DOHH2 (cell line): ENCODE measurements around the gene SH2D4B.

Source experiments
- H3F3A ChIP-seq: fragments of 200-600 bp; sonication (generic), shearing (Covaris generic); 2 replicates; pipeline ENCODE4 v1.6.0; 2016; ENCODE audit warnings: antibody characterized with exemption, mild to moderate bottlenecking; ENCODE audit not compliant: control insufficient read depth, insufficient read depth
- H3K27ac ChIP-seq: fragments of 200-600 bp; sonication (generic); 2 replicates; pipeline ENCODE4 v1.5.1; 2014; ENCODE audit warnings: low read depth, mild to moderate bottlenecking, low read length, moderate library complexity
- H3K27me3 ChIP-seq: fragments of 200-600 bp; sonication (generic); 2 replicates; pipeline ENCODE4 v1.6.1; 2014; ENCODE audit warnings: mild to moderate bottlenecking, low read length, mixed read lengths; ENCODE audit not compliant: control insufficient read depth
- H3K36me3 ChIP-seq: fragments of 200-600 bp; sonication (generic); 2 replicates; pipeline ENCODE4 v1.6.1; 2014; ENCODE audit warnings: mild to moderate bottlenecking, low read length, moderate library complexity, mixed read lengths; ENCODE audit not compliant: control insufficient read depth
- H3K4me1 ChIP-seq: fragments of 200-600 bp; sonication (generic); 2 replicates; pipeline ENCODE4 v1.6.1; 2014; ENCODE audit warnings: mild to moderate bottlenecking, low read length, mixed read lengths; ENCODE audit not compliant: control insufficient read depth
- H3K4me2 ChIP-seq: fragments of 200-600 bp; sonication (generic); 2 replicates; pipeline ENCODE4 v1.6.0; 2014; ENCODE audit warnings: mild to moderate bottlenecking, low read length, moderate library complexity
- H3K4me3 ChIP-seq: fragments of 200-600 bp; sonication (generic); 2 replicates; pipeline ENCODE4 v1.5.1; 2014; ENCODE audit warnings: mild to moderate bottlenecking, low read length, mixed read lengths
- H3K79me2 ChIP-seq: fragments of 200-600 bp; sonication (generic); 2 replicates; pipeline ENCODE4 v1.6.1; 2014; ENCODE audit warnings: mild to moderate bottlenecking, low read length, mixed read lengths; ENCODE audit not compliant: control insufficient read depth
- H3K9me2 ChIP-seq: fragments of 200-600 bp; sonication (generic); replicated peaks from 2 replicates; pipeline ENCODE4 v1.6.1; 2014; ENCODE audit warnings: mild to moderate bottlenecking, low read length, mixed read lengths; ENCODE audit not compliant: control insufficient read depth
- H3K9me3 ChIP-seq: fragments of 200-600 bp; sonication (generic); 2 replicates; pipeline ENCODE4 v1.6.1; 2014; ENCODE audit warnings: antibody characterized with exemption, low read length, mixed read lengths; ENCODE audit not compliant: control insufficient read depth, insufficient read depth
- H4K20me1 ChIP-seq: fragments of 200-600 bp; sonication (generic); 2 replicates; pipeline ENCODE4 v1.6.0; 2014; ENCODE audit warnings: low read depth, mild to moderate bottlenecking, antibody characterized with exemption, low read length, moderate library complexity; ENCODE audit not compliant: control insufficient read depth, insufficient read depth
- CTCF ChIP-seq: fragments of 200-600 bp; sonication (generic); IDR thresholded peaks from one replicate; pipeline ENCODE4 v1.5.1; 2014; ENCODE audit warnings: antibody characterized with exemption, mild to moderate bottlenecking, low read depth, low read length; ENCODE audit not compliant: poor library complexity, severe bottlenecking
- EZH2phosphoT487 ChIP-seq: fragments of 200-600 bp; sonication (generic); IDR thresholded peaks from 2 replicates; pipeline ENCODE4 v1.6.1; 2017; ENCODE audit warnings: borderline replicate concordance, mild to moderate bottlenecking, antibody characterized with exemption, low read length, moderate library complexity, mixed read lengths

SH2D4B gene

GRCh38 chr10:80686734-80687475 is 149.2 kb downstream of the SH2D4B start:
- Histone ChIP-seq H4K20me1 (no peaks in the 10 kb centered on the region), H3K27me3 (peaks cover 15% of the 10 kb centered on the region; the same call in 1 of the 2 replicates), H3K79me2 (no peaks in the 10 kb centered on the region), H3K4me2 (no peak overlapping the region), H3K9me3 (no peaks in the 10 kb centered on the region), H3K9me2 (no peaks in the 10 kb centered on the region), H3K4me3 (no peak overlapping the region), H3K27ac (no peak overlapping the region), H3F3A (no peaks in the 10 kb centered on the region), H3K36me3 (no peaks in the 10 kb centered on the region), H3K4me1 (no peaks in the 10 kb centered on the region)
- TF ChIP-seq CTCF (no peak), EZH2phosphoT487 (no peak)

GRCh38 chr10:80687476-80687789 is 149.7 kb downstream of the SH2D4B start:
- TF ChIP-seq EZH2phosphoT487: no peak
- no peak for TF ChIP-seq CTCF
- Histone ChIP-seq H3F3A (no peaks in the 10 kb centered on the region), H3K79me2 (no peaks in the 10 kb centered on the region), H3K9me2 (no peaks in the 10 kb centered on the region), H3K27ac (no peak overlapping the region), H4K20me1 (no peaks in the 10 kb centered on the region), H3K4me2 (no peak overlapping the region), H3K9me3 (no peaks in the 10 kb centered on the region), H3K4me1 (no peaks in the 10 kb centered on the region), H3K4me3 (no peak overlapping the region), H3K36me3 (no peaks in the 10 kb centered on the region), H3K27me3 (peaks cover 16% of the 10 kb centered on the region; the same call in 1 of the 2 replicates)

GRCh38 chr10:80690434-80690833 is 152.7 kb downstream of the SH2D4B start:
- Histone ChIP-seq H3K4me3 (no peak overlapping the region), H3K79me2 (no peaks in the 10 kb centered on the region), H3K9me2 (no peaks in the 10 kb centered on the region), H3K9me3 (no peaks in the 10 kb centered on the region), H3K27me3 (peaks cover 16% of the 10 kb centered on the region; the same call in 1 of the 2 replicates), H3K4me2 (no peak overlapping the region), H3K36me3 (no peaks in the 10 kb centered on the region), H4K20me1 (no peaks in the 10 kb centered on the region), H3K27ac (no peak overlapping the region), H3K4me1 (no peaks in the 10 kb centered on the region), H3F3A (no peaks in the 10 kb centered on the region)
- no peak for TF ChIP-seq CTCF
- TF ChIP-seq EZH2phosphoT487: no peak
